ENCODE data around the gene DENND2A.

GRCh38 chr7:140640727-140641523 is at the start of gene DENND2A:
- TF ChIP-seq POLR2AphosphoS5 (IDR thresholded peaks at IDR 0.05) (no peak), POLR2A (IDR thresholded peaks at IDR 0.05) (no peak), CTCF (IDR thresholded peaks at IDR 0.05) (no peak)
